Mammary epithelial cell (primary cell): ENCODE results near the gene MEF2B.
"Not testable (repeated sequence)": the region's sequence is repeated elsewhere in the genome, so short reads cannot be mapped to it uniquely, and the experiment has no call there.

Source experiments
- EZH2 ChIP-seq: IDR thresholded peaks from 2 replicates; pipeline ENCODE4 v1.6.1; 2012; ENCODE audit warnings: low read length, inconsistent platforms, borderline replicate concordance
- TF ChIP-seq, protein P1 (sequence below), 2 donors: IDR thresholded peaks in 1 of 2; conservative IDR thresholded peaks in 1 of 2; 2 replicates each; pipeline ENCODE4 v1.5.1; 2011 to 2012; ENCODE audit warnings: inconsistent platforms in 2 of 2, low read length in 2 of 2, mild to moderate bottlenecking in 2 of 2, control low read depth in 1 of 2, low read depth in 1 of 2; ENCODE audit not compliant: insufficient read depth in 1 of 2; ENCODE audit errors: extremely low read depth in 1 of 2

- TF ChIP-seq, protein P1, sequence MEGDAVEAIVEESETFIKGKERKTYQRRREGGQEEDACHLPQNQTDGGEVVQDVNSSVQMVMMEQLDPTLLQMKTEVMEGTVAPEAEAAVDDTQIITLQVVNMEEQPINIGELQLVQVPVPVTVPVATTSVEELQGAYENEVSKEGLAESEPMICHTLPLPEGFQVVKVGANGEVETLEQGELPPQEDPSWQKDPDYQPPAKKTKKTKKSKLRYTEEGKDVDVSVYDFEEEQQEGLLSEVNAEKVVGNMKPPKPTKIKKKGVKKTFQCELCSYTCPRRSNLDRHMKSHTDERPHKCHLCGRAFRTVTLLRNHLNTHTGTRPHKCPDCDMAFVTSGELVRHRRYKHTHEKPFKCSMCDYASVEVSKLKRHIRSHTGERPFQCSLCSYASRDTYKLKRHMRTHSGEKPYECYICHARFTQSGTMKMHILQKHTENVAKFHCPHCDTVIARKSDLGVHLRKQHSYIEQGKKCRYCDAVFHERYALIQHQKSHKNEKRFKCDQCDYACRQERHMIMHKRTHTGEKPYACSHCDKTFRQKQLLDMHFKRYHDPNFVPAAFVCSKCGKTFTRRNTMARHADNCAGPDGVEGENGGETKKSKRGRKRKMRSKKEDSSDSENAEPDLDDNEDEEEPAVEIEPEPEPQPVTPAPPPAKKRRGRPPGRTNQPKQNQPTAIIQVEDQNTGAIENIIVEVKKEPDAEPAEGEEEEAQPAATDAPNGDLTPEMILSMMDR (conservative IDR thresholded peaks at IDR 0.05 in 1 of 2, IDR thresholded peaks at IDR 0.05 in 1 of 2; ENCODE audit: extremely low read depth in 1 of 2, insufficient read depth in 1 of 2, low read depth in 1 of 2, low read length in 2 of 2) = not testable (repeated sequence)
- TF ChIP-seq EZH2 = not testable (repeated sequence)
Observed at GRCh38 chr19:19173243-19173642, 3.2 kb upstream of the MEF2B start.
